Endodermal cell (in vitro differentiated cells): ENCODE data around the gene FAM193A. TPM values are rescaled to one million over a fixed set of nuclear protein-coding genes. Genes with fewer than 3 reads are reported as not detected.

Experiments used
- DNase-seq: peaks from one replicate; pipeline ENCODE4 v3.0.0-alpha.2; 2017
- H3K27ac ChIP-seq: 2 replicates; pipeline ENCODE4 v1.5.1; 2013; ENCODE audit warnings: mild to moderate bottlenecking, low read depth, low read length, moderate library complexity
- H3K27me3 ChIP-seq: 2 replicates; pipeline ENCODE4 v1.6.1; 2013; ENCODE audit warnings: mild to moderate bottlenecking, low read length, moderate library complexity; ENCODE audit not compliant: insufficient read depth, control insufficient read depth, poor library complexity, severe bottlenecking
- H3K36me3 ChIP-seq: 2 replicates; pipeline ENCODE4 v1.7.0; 2013; ENCODE audit warnings: mild to moderate bottlenecking, low read length, moderate library complexity; ENCODE audit not compliant: control insufficient read depth, insufficient read depth
- H3K4me1 ChIP-seq: one replicate; pipeline ENCODE4 v1.7.0; 2013; ENCODE audit warnings: low read length; ENCODE audit not compliant: control insufficient read depth, insufficient read depth
- H3K4me3 ChIP-seq: 2 replicates; pipeline ENCODE4 v1.5.1; 2013; ENCODE audit warnings: mild to moderate bottlenecking, low read length, moderate library complexity
- H3K9ac ChIP-seq: 2 replicates; pipeline ENCODE4 v1.6.1; 2013; ENCODE audit warnings: mild to moderate bottlenecking, low read length, moderate library complexity; ENCODE audit not compliant: poor library complexity, severe bottlenecking; ENCODE audit errors: extremely low read depth
- H3K9me3 ChIP-seq: 2 replicates; pipeline ENCODE4 v1.6.1; 2013; ENCODE audit warnings: mild to moderate bottlenecking, low read length, moderate library complexity; ENCODE audit not compliant: control insufficient read depth
- H3K27ac Mint-ChIP-seq: 2 replicates; pipeline ENCODE4 v1.8.0; 2020; ENCODE audit warnings: mixed read lengths
- H3K27me3 Mint-ChIP-seq: 2 replicates; pipeline ENCODE4 v1.8.0; 2021; ENCODE audit warnings: mild to moderate bottlenecking, mixed read lengths; ENCODE audit not compliant: insufficient read depth
- H3K36me3 Mint-ChIP-seq: 2 replicates; pipeline ENCODE4 v1.8.0; 2020; ENCODE audit warnings: low read depth, mixed read lengths
- H3K4me1 Mint-ChIP-seq: 2 replicates; pipeline ENCODE4 v1.8.0; 2020; ENCODE audit warnings: mixed read lengths
- H3K4me3 Mint-ChIP-seq: 2 replicates; pipeline ENCODE4 v1.8.0; 2020; ENCODE audit warnings: mild to moderate bottlenecking, moderate library complexity, mixed read lengths
- H3K9me3 Mint-ChIP-seq: 2 replicates; pipeline ENCODE4 v1.8.0; 2020; ENCODE audit warnings: mild to moderate bottlenecking, mixed read lengths
- CTCF ChIP-seq: fragments of 200-600 bp; sonication (generic); conservative IDR thresholded peaks from 2 replicates; pipeline ENCODE4 v1.5.0; 2021; ENCODE audit warnings: antibody characterized with exemption, mild to moderate bottlenecking
- WGBS, 2 experiments: methylation state at CpG; one replicate each; pipeline versions ENCODE4 v1.1.5 to v1.1.7; 2013; ENCODE audit warnings: missing lambda C conversion rate in 2 of 2, mixed read lengths in 1 of 2; ENCODE audit not compliant: insufficient coverage in 1 of 2, insufficient read length in 1 of 2; 5-methylcytosine and 5-hydroxymethylcytosine counted together
- total RNA-seq, 2 donors: library from RNA; stranded (reverse); fragmentation: NEBNext Ultra II Directional in 1 of 2; extraction: Animal tissue kit (Norgen Biotek cat#: 25700) in 1 of 2; gene quantifications; 2 replicates in 1 of 2; 3 replicates in 1 of 2; pipeline ENCODE4 v1.2.1, GENCODE V29; 2021

The FAM193A gene
- total RNA-seq, 2 donors from 2014 or later = 32.1 to 39.0 TPM

- WGBS, 2 experiments = 81 to 84% methylated on average over 20 to 25 of the region's 25 CpGs
Observed at GRCh38 chr4:2756691-2757350, 220.4 kb downstream of the FAM193A start.

GRCh38 chr4:2757426-2757825 is 221.0 kb downstream of the FAM193A start:
- no peak overlapping the region for H3K27ac ChIP-seq
- H3K4me1 Mint-ChIP-seq = peaks cover 8% of the 10 kb centered on the region

More at GRCh38 chr4:2756691-2757350, 220.4 kb downstream of the FAM193A start:
- no peaks in the 10 kb centered on the region for H3K36me3 ChIP-seq
- H3K27me3 ChIP-seq = no peaks in the 10 kb centered on the region
- Mint-ChIP-seq H3K36me3 (peaks cover 6% of the 10 kb centered on the region), H3K27me3 (peaks cover 6% of the 10 kb centered on the region), H3K4me3 (peak overlapping the region; percentile 61), H3K4me1 (peaks cover 8% of the 10 kb centered on the region), H3K9me3 (no peaks in the 10 kb centered on the region), H3K27ac (no peak overlapping the region)
- no peak for TF ChIP-seq CTCF
- H3K9ac ChIP-seq = no peak overlapping the region
- no peaks in the 10 kb centered on the region for H3K4me1 ChIP-seq
- DNase-seq = no peak
- no peaks in the 10 kb centered on the region for H3K9me3 ChIP-seq
- no peak overlapping the region for H3K4me3 ChIP-seq
- no peak overlapping the region for H3K27ac ChIP-seq

More at GRCh38 chr4:2757426-2757825, 221.0 kb downstream of the FAM193A start:
- DNase-seq = no peak
- Histone ChIP-seq H3K4me1 (no peaks in the 10 kb centered on the region), H3K9ac (no peak overlapping the region), H3K9me3 (peaks cover 4% of the 10 kb centered on the region), H3K4me3 (no peak overlapping the region), H3K36me3 (no peaks in the 10 kb centered on the region), H3K27me3 (no peaks in the 10 kb centered on the region)
- Mint-ChIP-seq H3K27me3 (peaks cover 6% of the 10 kb centered on the region), H3K27ac (no peak overlapping the region), H3K9me3 (peaks cover 3% of the 10 kb centered on the region), H3K36me3 (peaks cover 3% of the 10 kb centered on the region), H3K4me3 (peak overlapping the region; percentile 61)
- TF ChIP-seq CTCF = no peak
- WGBS, 2 experiments = 94% methylated on average over 3 of the region's 3 CpGs
